ENCODE data around the gene ATRIP.

DNA sequence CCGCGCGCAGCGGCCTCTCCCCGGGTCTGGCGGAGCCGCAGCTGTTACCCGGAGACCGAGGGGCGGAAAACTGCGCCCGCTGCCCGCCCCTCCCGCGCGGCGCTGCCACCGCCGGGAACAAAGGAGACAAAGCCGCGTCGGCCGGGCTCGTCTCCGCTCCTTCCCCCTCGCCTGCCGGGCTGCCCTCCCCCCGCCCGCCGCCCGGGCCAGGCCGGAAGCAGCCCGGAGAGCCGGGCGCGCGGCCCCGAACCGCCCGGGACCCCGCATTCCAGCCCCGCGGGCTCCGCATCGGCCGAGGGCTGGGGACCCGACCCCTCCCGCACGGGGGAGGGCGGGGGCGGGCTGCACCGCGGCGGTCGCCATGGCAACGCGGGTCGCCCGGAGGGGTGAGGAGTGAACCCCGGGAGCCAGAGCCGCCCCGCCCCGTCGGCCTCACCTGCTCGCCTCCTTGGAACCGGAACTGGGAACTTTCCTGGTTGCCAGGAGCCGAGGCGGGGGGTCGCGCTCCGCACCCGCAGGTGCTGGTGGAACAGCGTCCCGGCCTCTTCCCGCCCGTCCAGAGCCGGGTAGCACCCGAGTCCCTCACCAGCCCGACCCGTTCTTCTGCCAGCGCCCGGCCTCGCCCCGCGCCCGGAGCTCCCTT is 17.1 kb upstream of the ATRIP start:
- TF ChIP-seq GATA2 (IDR thresholded peaks at IDR 0.05; ENCODE audit: low read depth, low read length): no peak
- TF ChIP-seq GATA3 (IDR thresholded peaks at IDR 0.05; ENCODE audit: low read depth, low read length): no peak
